ENCODE results near the gene RPS6KA1. TPM values are rescaled to one million over a fixed set of nuclear protein-coding genes. Genes with fewer than 3 reads are reported as not detected.

RPS6KA1 gene
- total RNA-seq, 1 donor from 2014 or later, result 331 TPM

GRCh38 chr1:26548841-26549240 lies 19.3 kb downstream of the RPS6KA1 start:
- H3K4me1 Mint-ChIP-seq (ENCODE audit: low read depth), result peaks cover 55% of the 10 kb centered on the region
- H3K27ac Mint-ChIP-seq, result peak overlapping the region; percentile 20
- intact Hi-C loops (cut with micrococcal nuclease), result loop anchor here (5.0 kb wide), 1 partner anchor 278 kb away; the partner anchor contains the start of gene ZDHHC18
- H3K4me3 Mint-ChIP-seq, result peak overlapping the region; percentile 86
- H3K9me3 Mint-ChIP-seq, result no peaks in the 10 kb centered on the region
- DNase-seq (ENCODE audit: low spot score), result no peak
- H3K36me3 Mint-ChIP-seq (ENCODE audit: low read depth), result peaks cover 52% of the 10 kb centered on the region
- no peaks in the 10 kb centered on the region for H3K27me3 Mint-ChIP-seq (ENCODE audit: insufficient read depth)

GRCh38 chr1:26550946-26551345 lies 21.4 kb downstream of the RPS6KA1 start:
- H3K27me3 Mint-ChIP-seq (ENCODE audit: insufficient read depth), result no peaks in the 10 kb centered on the region
- H3K36me3 Mint-ChIP-seq (ENCODE audit: low read depth), result peaks cover 56% of the 10 kb centered on the region
- intact Hi-C loops (cut with micrococcal nuclease), result no loop called here
- H3K9me3 Mint-ChIP-seq, result no peaks in the 10 kb centered on the region
- H3K4me1 Mint-ChIP-seq (ENCODE audit: low read depth), result peaks cover 45% of the 10 kb centered on the region
- DNase-seq (ENCODE audit: low spot score), result no peak
- H3K27ac Mint-ChIP-seq, result peak overlapping the region; percentile 61
- H3K4me3 Mint-ChIP-seq, result no peak overlapping the region

GRCh38 chr1:26552720-26553119 lies 23.2 kb downstream of the RPS6KA1 start:
- Mint-ChIP-seq H3K27ac (peak overlapping the region; percentile 70), H3K36me3 (ENCODE audit: low read depth) (peaks cover 60% of the 10 kb centered on the region), H3K27me3 (ENCODE audit: insufficient read depth) (no peaks in the 10 kb centered on the region), H3K4me3 (no peak overlapping the region), H3K4me1 (ENCODE audit: low read depth) (peaks cover 39% of the 10 kb centered on the region), H3K9me3 (no peaks in the 10 kb centered on the region)
- DNase-seq (ENCODE audit: low spot score), result no peak
- intact Hi-C loops (cut with micrococcal nuclease), result no loop called here

- Mint-ChIP-seq H3K27me3 (ENCODE audit: insufficient read depth) (no peaks in the 10 kb centered on the region), H3K27ac (no peak overlapping the region), H3K4me3 (no peak overlapping the region), H3K4me1 (ENCODE audit: low read depth) (peaks cover 32% of the 10 kb centered on the region), H3K9me3 (no peaks in the 10 kb centered on the region), H3K36me3 (ENCODE audit: low read depth) (peaks cover 58% of the 10 kb centered on the region)
- DNase-seq (ENCODE audit: low spot score), result no peak
- intact Hi-C loops (cut with micrococcal nuclease), result no loop called here
These were observed 24.6 kb downstream of the RPS6KA1 start for GRCh38 chr1:26553942-26554682.

- DNase-seq (ENCODE audit: low spot score), result no peak
- H3K27ac Mint-ChIP-seq, result no peak overlapping the region
- no peaks in the 10 kb centered on the region for H3K9me3 Mint-ChIP-seq
- H3K4me3 Mint-ChIP-seq, result no peak overlapping the region
- peaks cover 32% of the 10 kb centered on the region for H3K4me1 Mint-ChIP-seq (ENCODE audit: low read depth)
- H3K27me3 Mint-ChIP-seq (ENCODE audit: insufficient read depth), result no peaks in the 10 kb centered on the region
- peaks cover 59% of the 10 kb centered on the region for H3K36me3 Mint-ChIP-seq (ENCODE audit: low read depth)
- intact Hi-C loops (cut with micrococcal nuclease), result no loop called here
These were observed 25.2 kb downstream of the RPS6KA1 start for GRCh38 chr1:26554781-26555180.

- H3K27ac Mint-ChIP-seq, result no peak overlapping the region
- H3K4me1 Mint-ChIP-seq (ENCODE audit: low read depth), result peaks cover 32% of the 10 kb centered on the region
- H3K9me3 Mint-ChIP-seq, result no peaks in the 10 kb centered on the region
- intact Hi-C loops (cut with micrococcal nuclease), result no loop called here
- no peak overlapping the region for H3K4me3 Mint-ChIP-seq
- DNase-seq (ENCODE audit: low spot score), result no peak
- H3K27me3 Mint-ChIP-seq (ENCODE audit: insufficient read depth), result no peaks in the 10 kb centered on the region
- peaks cover 61% of the 10 kb centered on the region for H3K36me3 Mint-ChIP-seq (ENCODE audit: low read depth)
These were observed 26.0 kb downstream of the RPS6KA1 start for GRCh38 chr1:26555550-26555981.

- Mint-ChIP-seq H3K36me3 (ENCODE audit: low read depth) (peaks cover 60% of the 10 kb centered on the region), H3K27ac (peak overlapping the region; percentile 61), H3K4me3 (peak overlapping the region; percentile 11), H3K9me3 (no peaks in the 10 kb centered on the region), H3K4me1 (ENCODE audit: low read depth) (peaks cover 33% of the 10 kb centered on the region), H3K27me3 (ENCODE audit: insufficient read depth) (no peaks in the 10 kb centered on the region)
- DNase-seq (ENCODE audit: low spot score), result no peak
- intact Hi-C loops (cut with micrococcal nuclease), result no loop called here
These were observed 26.6 kb downstream of the RPS6KA1 start for GRCh38 chr1:26556111-26556510.

GRCh38 chr1:26557008-26557407 lies 27.4 kb downstream of the RPS6KA1 start:
- Mint-ChIP-seq H3K27me3 (ENCODE audit: insufficient read depth) (no peaks in the 10 kb centered on the region), H3K4me3 (no peak overlapping the region), H3K36me3 (ENCODE audit: low read depth) (peaks cover 59% of the 10 kb centered on the region), H3K9me3 (no peaks in the 10 kb centered on the region), H3K27ac (peak overlapping the region; percentile 8), H3K4me1 (ENCODE audit: low read depth) (peaks cover 38% of the 10 kb centered on the region)
- intact Hi-C loops (cut with micrococcal nuclease), result no loop called here
- no peak for DNase-seq (ENCODE audit: low spot score)

GRCh38 chr1:26558685-26559048 lies 29.1 kb downstream of the RPS6KA1 start:
- Mint-ChIP-seq H3K27ac (no peak overlapping the region), H3K4me1 (ENCODE audit: low read depth) (peaks cover 32% of the 10 kb centered on the region), H3K4me3 (no peak overlapping the region), H3K27me3 (ENCODE audit: insufficient read depth) (no peaks in the 10 kb centered on the region), H3K9me3 (no peaks in the 10 kb centered on the region), H3K36me3 (ENCODE audit: low read depth) (peaks cover 62% of the 10 kb centered on the region)
- DNase-seq (ENCODE audit: low spot score), result no peak
- intact Hi-C loops (cut with micrococcal nuclease), result no loop called here

GRCh38 chr1:26560403-26560780 lies 30.8 kb downstream of the RPS6KA1 start:
- Mint-ChIP-seq H3K27ac (no peak overlapping the region), H3K9me3 (no peaks in the 10 kb centered on the region), H3K4me1 (ENCODE audit: low read depth) (peaks cover 34% of the 10 kb centered on the region), H3K27me3 (ENCODE audit: insufficient read depth) (no peaks in the 10 kb centered on the region), H3K36me3 (ENCODE audit: low read depth) (peaks cover 60% of the 10 kb centered on the region), H3K4me3 (no peak overlapping the region)
- DNase-seq (ENCODE audit: low spot score), result no peak
- intact Hi-C loops (cut with micrococcal nuclease), result no loop called here

GRCh38 chr1:26570287-26570686 lies 40.7 kb downstream of the RPS6KA1 start:
- Mint-ChIP-seq H3K27ac (peak overlapping the region; percentile 50), H3K4me1 (ENCODE audit: low read depth) (peaks cover 31% of the 10 kb centered on the region), H3K4me3 (no peak overlapping the region), H3K36me3 (ENCODE audit: low read depth) (peaks cover 51% of the 10 kb centered on the region), H3K9me3 (no peaks in the 10 kb centered on the region), H3K27me3 (ENCODE audit: insufficient read depth) (no peaks in the 10 kb centered on the region)
- no peak for DNase-seq (ENCODE audit: low spot score)
- intact Hi-C loops (cut with micrococcal nuclease), result loop anchor here (1.0 kb wide), 1 partner anchor 10 kb away; no protein-coding TSS in a partner anchor

- H3K27ac Mint-ChIP-seq, result peak overlapping the region; percentile 40
- intact Hi-C loops (cut with micrococcal nuclease), result no loop called here
- no peaks in the 10 kb centered on the region for H3K27me3 Mint-ChIP-seq (ENCODE audit: insufficient read depth)
- no peak overlapping the region for H3K4me3 Mint-ChIP-seq
- peaks cover 57% of the 10 kb centered on the region for H3K36me3 Mint-ChIP-seq (ENCODE audit: low read depth)
- H3K9me3 Mint-ChIP-seq, result no peaks in the 10 kb centered on the region
- no peak for DNase-seq (ENCODE audit: low spot score)
- peaks cover 35% of the 10 kb centered on the region for H3K4me1 Mint-ChIP-seq (ENCODE audit: low read depth)
These were observed 41.8 kb downstream of the RPS6KA1 start for GRCh38 chr1:26571381-26571780.

- H3K36me3 Mint-ChIP-seq (ENCODE audit: low read depth), result peaks cover 57% of the 10 kb centered on the region
- peaks cover 52% of the 10 kb centered on the region for H3K4me1 Mint-ChIP-seq (ENCODE audit: low read depth)
- H3K27me3 Mint-ChIP-seq (ENCODE audit: insufficient read depth), result no peaks in the 10 kb centered on the region
- intact Hi-C loops (cut with micrococcal nuclease), result no loop called here
- no peak for DNase-seq (ENCODE audit: low spot score)
- H3K27ac Mint-ChIP-seq, result peak overlapping the region; percentile 14
- H3K4me3 Mint-ChIP-seq, result no peak overlapping the region
- H3K9me3 Mint-ChIP-seq, result no peaks in the 10 kb centered on the region
These were observed 44.5 kb downstream of the RPS6KA1 start for GRCh38 chr1:26574018-26574417.

Measured in activated T-helper 1 cell treated with anti-CD3 and anti-CD28 coated beads, Interleukin-12 subunit alpha, Interleukin-12 subunit beta, Interleukin-2, Interleukin-4 antibody, amounts not matched to agents 30 ng/mL and 10 ng/mL and 1 ng/mL, durations not matched to agents 14 hours and 24 hours and 36 hours (primary cell).